HG03442 (cell line): Measurements from ENCODE around the gene CREB3L2.
A peak's percentile ranks its signal among the peaks of the same experiment; 100 is the strongest.
"Not testable (repeated sequence)": the region's sequence is repeated elsewhere in the genome, so short reads cannot be mapped to it uniquely, and the experiment has no call there.

Source experiments
- ATAC-seq: cut with Tn5 transposase; IDR thresholded peaks from one replicate; pipeline ENCODE4 v1.9.1; 2021; ENCODE audit warnings: mild to moderate bottlenecking, moderate library complexity; ENCODE audit not compliant: unreplicated experiment

Gene CREB3L2

GRCh38 chr7:137908106-137908505 lies 93.8 kb downstream of the CREB3L2 start:
- no peak for ATAC-seq

- not testable (repeated sequence) for ATAC-seq
These were observed 95.2 kb downstream of the CREB3L2 start for GRCh38 chr7:137906636-137907035.

- ATAC-seq: no peak
These were observed 97.1 kb downstream of the CREB3L2 start for GRCh38 chr7:137904833-137905232.

- ATAC-seq: peak; percentile 69
These were observed 98.3 kb downstream of the CREB3L2 start for GRCh38 chr7:137903382-137904169.

- ATAC-seq: no peak
These were observed 101.7 kb downstream of the CREB3L2 start for GRCh38 chr7:137900137-137900536.

- peak; percentile 51 for ATAC-seq
These were observed 102.8 kb downstream of the CREB3L2 start for GRCh38 chr7:137898839-137899721.

- ATAC-seq: peak; percentile 80
These were observed 106.3 kb downstream of the CREB3L2 start for GRCh38 chr7:137895301-137896221.

GRCh38 chr7:137893143-137893742 lies 108.6 kb downstream of the CREB3L2 start:
- ATAC-seq: no peak

- ATAC-seq: no peak
These were observed 110.8 kb downstream of the CREB3L2 start for GRCh38 chr7:137891016-137891655.

- no peak for ATAC-seq
These were observed 111.4 kb downstream of the CREB3L2 start for GRCh38 chr7:137890449-137890921.

- no peak for ATAC-seq
These were observed 113.6 kb downstream of the CREB3L2 start for GRCh38 chr7:137888241-137888640.

GRCh38 chr7:137886746-137887145 lies 115.1 kb downstream of the CREB3L2 start:
- ATAC-seq: no peak

GRCh38 chr7:137886281-137886680 lies 115.6 kb downstream of the CREB3L2 start:
- no peak for ATAC-seq

GRCh38 chr7:137885678-137886077 lies 116.2 kb downstream of the CREB3L2 start:
- ATAC-seq: no peak

- ATAC-seq: no peak
These were observed 119.1 kb downstream of the CREB3L2 start for GRCh38 chr7:137882806-137883205.

GRCh38 chr7:137882261-137882668 lies 119.6 kb downstream of the CREB3L2 start:
- ATAC-seq: peak; percentile 99

GRCh38 chr7:137881607-137882260 lies 120.2 kb downstream of the CREB3L2 start:
- ATAC-seq: peak; percentile 9

GRCh38 chr7:137880432-137880831 lies 121.5 kb downstream of the CREB3L2 start:
- ATAC-seq: no peak
